ENCODE measurements around the gene KCNJ8.
"Not testable (repeated sequence)": the region's sequence is repeated elsewhere in the genome, so short reads cannot be mapped to it uniquely, and the experiment has no call there.

KCNJ8 gene

GRCh38 chr12:21814327-21814726, 39.8 kb upstream of the KCNJ8 start:
- TF ChIP-seq, protein P1, sequence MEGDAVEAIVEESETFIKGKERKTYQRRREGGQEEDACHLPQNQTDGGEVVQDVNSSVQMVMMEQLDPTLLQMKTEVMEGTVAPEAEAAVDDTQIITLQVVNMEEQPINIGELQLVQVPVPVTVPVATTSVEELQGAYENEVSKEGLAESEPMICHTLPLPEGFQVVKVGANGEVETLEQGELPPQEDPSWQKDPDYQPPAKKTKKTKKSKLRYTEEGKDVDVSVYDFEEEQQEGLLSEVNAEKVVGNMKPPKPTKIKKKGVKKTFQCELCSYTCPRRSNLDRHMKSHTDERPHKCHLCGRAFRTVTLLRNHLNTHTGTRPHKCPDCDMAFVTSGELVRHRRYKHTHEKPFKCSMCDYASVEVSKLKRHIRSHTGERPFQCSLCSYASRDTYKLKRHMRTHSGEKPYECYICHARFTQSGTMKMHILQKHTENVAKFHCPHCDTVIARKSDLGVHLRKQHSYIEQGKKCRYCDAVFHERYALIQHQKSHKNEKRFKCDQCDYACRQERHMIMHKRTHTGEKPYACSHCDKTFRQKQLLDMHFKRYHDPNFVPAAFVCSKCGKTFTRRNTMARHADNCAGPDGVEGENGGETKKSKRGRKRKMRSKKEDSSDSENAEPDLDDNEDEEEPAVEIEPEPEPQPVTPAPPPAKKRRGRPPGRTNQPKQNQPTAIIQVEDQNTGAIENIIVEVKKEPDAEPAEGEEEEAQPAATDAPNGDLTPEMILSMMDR (conservative IDR thresholded peaks at IDR 0.05; ENCODE audit: low read length), result no peak
- no peak for DNase-seq (ENCODE audit: low read depth)
- no peak overlapping the region for H3K4me3 ChIP-seq (ENCODE audit: low read length)

- TF ChIP-seq, protein P1 (conservative IDR thresholded peaks at IDR 0.05; ENCODE audit: low read length), result no peak
- no peak for DNase-seq (ENCODE audit: low read depth)
- no peak overlapping the region for H3K4me3 ChIP-seq (ENCODE audit: low read length)
Observed at GRCh38 chr12:21813751-21814150, 39.2 kb upstream of the KCNJ8 start.

- TF ChIP-seq, protein P1 (conservative IDR thresholded peaks at IDR 0.05; ENCODE audit: low read length), result no peak
- DNase-seq (ENCODE audit: low read depth), result no peak
- no peak overlapping the region for H3K4me3 ChIP-seq (ENCODE audit: low read length)
Observed at GRCh38 chr12:21813125-21813524, 38.6 kb upstream of the KCNJ8 start.

DNA sequence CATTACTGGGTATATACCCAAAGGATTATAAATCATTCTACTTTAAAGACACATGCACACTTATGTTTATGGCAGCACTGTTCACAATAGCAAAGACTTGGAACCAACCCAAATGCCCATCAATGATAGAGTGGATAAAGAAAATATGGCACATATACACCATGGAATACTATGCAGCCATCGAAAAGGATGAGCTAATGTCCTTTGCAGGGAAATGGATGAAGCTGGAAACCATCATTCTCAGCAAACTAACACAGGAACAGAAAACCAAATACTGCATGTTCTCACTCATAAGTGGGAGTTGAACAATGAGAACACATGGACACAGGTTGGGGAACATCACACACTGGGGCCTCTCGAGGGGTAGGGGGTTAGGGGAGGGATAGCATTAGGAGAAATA, 37.8 kb upstream of the KCNJ8 start:
- H3K4me3 ChIP-seq (ENCODE audit: low read length); DNase-seq (ENCODE audit: low read depth): not testable (repeated sequence)

GRCh38 chr12:21809100-21809499, 34.6 kb upstream of the KCNJ8 start:
- TF ChIP-seq, protein P1 (conservative IDR thresholded peaks at IDR 0.05; ENCODE audit: low read length), result no peak
- H3K4me3 ChIP-seq (ENCODE audit: low read length), result no peak overlapping the region
- no peak for DNase-seq (ENCODE audit: low read depth)

DNA sequence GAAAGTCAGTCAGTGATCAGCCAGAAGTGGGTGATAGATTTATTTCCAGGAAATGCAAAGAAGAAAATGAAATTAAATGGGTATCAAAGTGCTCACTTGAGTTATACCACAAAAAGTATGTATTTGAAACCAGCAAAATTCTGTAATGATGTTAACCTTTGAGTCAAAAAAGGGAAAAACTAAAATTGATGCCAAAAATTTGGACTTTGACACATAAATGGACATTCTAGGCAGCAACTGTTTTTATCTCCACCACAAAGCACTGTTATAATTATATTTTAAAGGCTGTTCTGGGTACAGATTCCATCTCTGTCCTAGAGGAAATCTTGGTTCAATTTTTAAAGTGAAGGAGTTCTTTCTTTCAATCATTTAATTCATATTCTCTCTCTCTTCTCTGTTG, 31.7 kb upstream of the KCNJ8 start:
- H3K4me3 ChIP-seq (ENCODE audit: low read length), result no peak overlapping the region
- no peak for DNase-seq (ENCODE audit: low read depth)
- TF ChIP-seq, protein P1 (conservative IDR thresholded peaks at IDR 0.05; ENCODE audit: low read length), result no peak

DNA sequence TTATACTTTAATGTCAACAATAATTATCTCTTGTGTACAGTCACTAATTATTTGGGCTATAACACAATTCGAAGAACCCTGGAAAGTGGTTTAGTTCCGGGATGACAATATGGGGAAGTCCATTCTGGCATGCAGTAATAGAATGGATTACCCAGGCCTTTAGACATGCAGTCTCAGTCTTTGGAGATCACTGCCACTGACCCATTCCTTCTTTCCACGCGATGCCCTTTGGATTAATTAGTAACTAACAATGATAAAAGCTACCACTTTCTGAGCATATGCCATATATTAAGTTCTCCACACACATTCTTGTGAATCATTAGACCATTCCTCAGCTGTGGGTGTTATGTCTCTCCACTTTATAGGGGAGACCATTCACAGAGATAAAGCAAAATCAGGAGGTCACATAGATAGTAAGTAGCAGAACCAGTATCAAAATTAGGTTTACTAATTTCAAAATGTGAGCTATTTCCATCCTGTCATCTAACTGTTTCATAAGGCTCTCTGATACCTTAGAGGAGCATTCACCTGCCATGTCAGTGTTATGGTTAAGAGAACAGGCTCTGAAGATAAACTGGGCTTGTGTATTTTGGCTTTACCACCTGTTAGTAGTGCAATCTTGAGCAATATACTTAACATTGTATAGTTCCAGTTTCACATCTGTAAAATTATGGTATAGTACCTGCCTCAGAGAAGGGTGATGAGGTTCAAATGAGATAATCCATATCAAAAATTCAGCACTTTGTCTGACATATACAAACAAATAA, 27.2 kb upstream of the KCNJ8 start:
- DNase-seq (ENCODE audit: low read depth), result no peak
- no peak overlapping the region for H3K4me3 ChIP-seq (ENCODE audit: low read length)
- TF ChIP-seq, protein P1 (conservative IDR thresholded peaks at IDR 0.05; ENCODE audit: low read length), result no peak
